SJCRH30 (cell line): Measurements from ENCODE around the gene GDPD5. TPM values are rescaled to one million over a fixed set of nuclear protein-coding genes. Genes with fewer than 3 reads are reported as not detected.

ENCODE experiments used
- DNase-seq, 2 experiments: peaks; one replicate each; pipeline ENCODE4 v3.0.0-alpha.2; 2015 to 2020
- H3K27ac ChIP-seq: fragments of 250-450 bp; sonication (Bioruptor Pico); 2 replicates; pipeline ENCODE4 v1.5.1; 2020; ENCODE audit warnings: mild to moderate bottlenecking, moderate library complexity
- H3K27me3 ChIP-seq: fragments of 250-450 bp; sonication (Bioruptor Pico); 2 replicates; pipeline ENCODE4 v1.5.1; 2020; ENCODE audit warnings: mild to moderate bottlenecking, moderate library complexity
- H3K36me3 ChIP-seq: fragments of 250-450 bp; sonication (Bioruptor Pico); 2 replicates; pipeline ENCODE4 v1.5.1; 2020; ENCODE audit warnings: mild to moderate bottlenecking, moderate library complexity
- H3K4me1 ChIP-seq: fragments of 250-450 bp; sonication (Bioruptor Pico); 2 replicates; pipeline ENCODE4 v1.5.1; 2020; ENCODE audit warnings: mild to moderate bottlenecking, moderate library complexity
- H3K4me3 ChIP-seq: fragments of 250-450 bp; sonication (Bioruptor Pico); 2 replicates; pipeline ENCODE4 v1.5.1; 2020; ENCODE audit warnings: mild to moderate bottlenecking, moderate library complexity
- H3K9me3 ChIP-seq: fragments of 250-450 bp; sonication (Bioruptor Pico); replicated peaks from 2 replicates; pipeline ENCODE4 v1.5.1; 2020; ENCODE audit warnings: mild to moderate bottlenecking, moderate library complexity
- total RNA-seq: library from RNA; depleted of rRNA; stranded (reverse); fragments of >200 nt; shearing (Covaris generic); gene quantifications from 2 replicates; pipeline ENCODE4 v1.2.3, GENCODE V29; 2014

GDPD5 gene
- total RNA-seq, 1 experiment from 2014 or later, result 4.0 TPM

DNA sequence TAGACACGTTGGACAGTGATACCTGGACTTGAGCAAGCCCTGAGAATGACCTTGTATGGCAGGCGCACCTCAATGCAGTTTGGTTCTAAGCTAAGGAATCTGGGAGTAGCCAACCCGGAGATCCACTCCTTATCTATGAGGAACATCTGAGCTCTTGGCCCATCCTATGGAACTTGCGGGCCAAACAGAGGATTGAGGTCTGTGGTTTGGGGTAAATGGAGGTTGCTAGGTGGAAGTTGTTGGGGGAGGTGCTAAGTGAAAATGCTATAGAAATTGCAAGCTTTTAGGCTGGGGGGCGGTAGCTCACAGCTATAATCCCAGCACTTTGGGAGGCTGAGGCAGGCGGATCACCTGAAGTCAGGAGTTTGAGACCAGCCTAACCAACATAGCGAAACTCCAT lies 8.9 kb downstream of the GDPD5 start:
- Histone ChIP-seq H3K9me3 (no peaks in the 10 kb centered on the region), H3K36me3 (no peaks in the 10 kb centered on the region), H3K4me1 (peaks cover 41% of the 10 kb centered on the region), H3K27me3 (no peaks in the 10 kb centered on the region), H3K4me3 (no peak overlapping the region), H3K27ac (no peak overlapping the region)
- no peak for DNase-seq

DNA sequence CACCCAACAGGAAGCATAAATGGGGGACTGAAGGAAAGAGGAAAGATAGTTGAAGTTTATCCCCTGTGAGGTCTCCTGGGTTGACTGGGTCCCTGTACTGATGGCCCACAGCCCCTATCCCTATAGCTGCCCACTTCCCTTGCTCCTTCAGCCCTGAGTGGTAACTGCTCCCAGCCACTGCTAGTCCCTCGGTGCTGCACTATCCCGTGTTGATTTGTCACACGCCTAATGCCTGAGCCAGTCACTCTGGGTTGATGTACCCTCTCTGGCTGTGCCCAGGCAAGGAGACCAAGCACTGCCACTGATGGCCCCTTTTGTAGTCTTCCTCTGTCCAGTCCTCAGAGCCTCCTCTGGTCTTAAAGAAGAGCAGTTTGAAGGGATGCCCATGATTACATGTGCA lies 9.6 kb downstream of the GDPD5 start:
- Histone ChIP-seq H3K4me3 (no peak overlapping the region), H3K4me1 (peaks cover 37% of the 10 kb centered on the region), H3K27me3 (no peaks in the 10 kb centered on the region), H3K27ac (no peak overlapping the region), H3K9me3 (no peaks in the 10 kb centered on the region), H3K36me3 (no peaks in the 10 kb centered on the region)
- no peak for DNase-seq

DNA sequence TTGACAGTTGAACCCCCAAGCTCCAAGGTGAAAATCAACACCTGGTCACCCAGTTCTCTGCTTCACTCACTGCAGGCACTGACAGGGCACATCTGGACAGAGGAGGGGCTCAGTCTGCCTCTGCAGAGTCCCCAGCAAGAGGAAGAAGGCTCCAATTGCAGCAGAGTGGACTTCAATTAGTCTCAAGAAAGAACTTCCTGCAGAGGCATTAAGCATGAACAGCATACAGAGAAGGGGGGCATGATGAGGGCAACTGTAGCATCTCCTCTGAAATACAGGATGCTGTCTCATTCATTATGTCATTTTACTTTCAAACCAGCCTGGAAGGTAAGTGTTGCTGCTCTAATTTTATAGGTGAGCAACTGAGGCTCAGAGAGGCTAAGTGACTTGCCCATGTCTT lies 11.1 kb downstream of the GDPD5 start:
- H3K27ac ChIP-seq, result no peak overlapping the region
- H3K4me3 ChIP-seq, result no peak overlapping the region
- peaks cover 21% of the 10 kb centered on the region for H3K4me1 ChIP-seq
- no peaks in the 10 kb centered on the region for H3K27me3 ChIP-seq
- no peaks in the 10 kb centered on the region for H3K36me3 ChIP-seq
- H3K9me3 ChIP-seq, result no peaks in the 10 kb centered on the region
- DNase-seq, result no peak

DNA sequence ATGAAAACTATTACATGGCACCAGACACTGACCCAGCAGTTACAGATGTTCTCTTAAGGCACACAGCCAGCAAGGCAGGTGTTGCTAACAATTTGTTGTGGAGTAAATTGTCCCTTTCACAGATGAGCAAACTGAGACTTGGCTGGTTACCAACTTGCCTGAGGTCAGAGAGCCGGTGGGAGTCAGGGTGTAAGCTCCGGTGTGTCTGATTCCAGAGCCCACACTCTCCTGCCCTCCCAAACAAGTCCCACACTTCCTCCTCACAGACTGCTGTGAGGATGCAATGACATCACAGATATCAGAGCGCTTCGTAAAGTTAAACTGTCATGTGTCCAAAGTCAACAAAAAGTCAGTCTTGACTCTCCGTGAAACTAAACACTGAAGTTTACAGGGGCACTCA lies 12.5 kb downstream of the GDPD5 start:
- no peaks in the 10 kb centered on the region for H3K36me3 ChIP-seq
- peaks cover 9% of the 10 kb centered on the region for H3K4me1 ChIP-seq
- DNase-seq, result no peak
- no peak overlapping the region for H3K4me3 ChIP-seq
- H3K27ac ChIP-seq, result no peak overlapping the region
- H3K27me3 ChIP-seq, result no peaks in the 10 kb centered on the region
- no peaks in the 10 kb centered on the region for H3K9me3 ChIP-seq

DNA sequence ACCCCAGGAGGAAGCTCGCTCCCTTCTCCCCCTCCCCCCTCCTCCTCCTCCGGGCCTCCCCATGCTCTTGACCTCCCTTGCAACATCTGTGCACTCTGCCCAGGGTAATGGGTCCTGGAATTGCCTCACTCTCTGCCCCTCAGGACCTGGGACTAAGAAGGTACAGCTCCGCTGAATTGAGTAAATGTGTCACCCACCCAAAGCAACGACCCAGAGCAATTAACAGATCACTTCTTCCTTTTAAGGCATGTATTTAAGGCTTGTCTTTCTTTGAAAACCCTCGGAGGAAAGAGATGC lies 15.1 kb downstream of the GDPD5 start:
- no peak for DNase-seq

DNA sequence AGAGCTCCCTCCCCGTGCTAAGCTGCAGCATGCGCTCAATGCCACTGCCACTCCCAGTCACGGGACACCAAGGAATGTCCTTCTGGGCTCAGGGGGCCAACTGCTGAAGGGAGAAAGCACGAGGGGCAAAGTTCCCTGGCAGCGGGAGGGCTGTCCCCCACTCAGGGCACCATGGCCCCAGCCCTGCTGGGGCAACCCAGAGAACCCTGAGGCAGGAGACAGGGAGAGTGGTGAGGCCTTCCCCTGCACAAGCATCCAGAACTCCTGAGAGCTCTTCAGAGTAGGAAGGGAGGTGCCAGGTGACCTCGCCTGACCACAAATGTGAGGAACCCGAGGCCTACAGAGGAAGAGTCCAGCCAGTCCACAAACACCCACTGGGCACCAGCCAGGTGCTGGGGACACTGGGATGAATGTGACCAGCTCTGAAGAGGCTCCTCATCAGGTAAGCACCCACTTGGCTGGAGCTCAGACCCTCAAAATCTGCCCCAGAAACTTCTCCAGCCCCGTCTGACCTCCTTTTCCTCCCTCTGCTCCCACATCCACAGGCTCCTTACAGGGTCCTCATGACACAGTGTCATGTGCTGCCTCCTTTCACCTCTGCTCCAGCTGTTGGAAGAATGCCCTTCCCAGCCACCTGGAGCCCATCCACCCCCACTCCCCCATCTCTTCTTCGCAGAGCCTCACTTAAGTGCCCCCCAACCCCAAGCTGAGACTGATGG lies 15.6 kb downstream of the GDPD5 start:
- peaks cover 16% of the 10 kb centered on the region for H3K4me1 ChIP-seq
- no peak overlapping the region for H3K4me3 ChIP-seq
- H3K36me3 ChIP-seq, result no peaks in the 10 kb centered on the region
- H3K27me3 ChIP-seq, result no peaks in the 10 kb centered on the region
- no peak overlapping the region for H3K27ac ChIP-seq
- H3K9me3 ChIP-seq, result no peaks in the 10 kb centered on the region
- no peak for DNase-seq

More for the DNA sequence above, 15.1 kb downstream of the GDPD5 start:
- no peaks in the 10 kb centered on the region for H3K36me3 ChIP-seq
- H3K9me3 ChIP-seq, result no peaks in the 10 kb centered on the region
- no peak overlapping the region for H3K4me3 ChIP-seq
- peaks cover 13% of the 10 kb centered on the region for H3K4me1 ChIP-seq
- H3K27me3 ChIP-seq, result no peaks in the 10 kb centered on the region
- no peak overlapping the region for H3K27ac ChIP-seq

DNA sequence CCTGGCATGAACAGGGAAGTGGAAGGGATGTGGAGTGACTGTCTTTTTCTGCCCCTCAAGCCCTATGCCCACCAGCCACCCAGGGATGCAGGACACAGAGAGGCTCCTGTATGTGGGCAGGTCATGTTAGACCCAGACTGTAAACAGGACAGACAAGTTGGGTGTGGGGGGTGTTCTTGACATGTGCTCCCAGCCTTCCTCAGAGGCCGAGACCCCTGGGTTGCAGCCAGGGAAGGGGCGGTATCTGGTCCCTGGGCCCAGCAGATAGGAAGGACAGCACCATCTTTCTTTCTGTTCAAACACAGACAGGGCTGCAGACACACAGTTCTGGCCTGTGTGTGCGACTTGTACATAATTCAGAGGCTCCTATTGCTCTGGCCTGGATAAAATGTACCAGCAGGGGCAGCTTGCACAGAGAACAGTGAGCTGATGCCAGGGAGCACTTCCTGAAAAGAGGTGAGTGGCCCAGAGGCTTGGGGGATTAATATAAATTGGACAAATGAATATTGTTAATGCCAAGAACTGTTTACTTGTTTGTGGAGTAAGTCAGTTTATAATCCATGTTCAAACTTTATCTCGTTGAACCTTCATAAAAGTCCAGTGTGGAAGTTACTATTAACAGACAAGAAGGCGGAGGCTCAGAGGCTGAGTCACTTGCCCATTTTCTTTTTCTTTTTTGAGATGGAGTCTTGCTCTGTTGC lies 16.6 kb downstream of the GDPD5 start:
- Histone ChIP-seq H3K4me1 (peaks cover 16% of the 10 kb centered on the region), H3K9me3 (no peaks in the 10 kb centered on the region), H3K27me3 (no peaks in the 10 kb centered on the region), H3K4me3 (no peak overlapping the region), H3K36me3 (no peaks in the 10 kb centered on the region), H3K27ac (no peak overlapping the region)
- DNase-seq, result no peak

DNA sequence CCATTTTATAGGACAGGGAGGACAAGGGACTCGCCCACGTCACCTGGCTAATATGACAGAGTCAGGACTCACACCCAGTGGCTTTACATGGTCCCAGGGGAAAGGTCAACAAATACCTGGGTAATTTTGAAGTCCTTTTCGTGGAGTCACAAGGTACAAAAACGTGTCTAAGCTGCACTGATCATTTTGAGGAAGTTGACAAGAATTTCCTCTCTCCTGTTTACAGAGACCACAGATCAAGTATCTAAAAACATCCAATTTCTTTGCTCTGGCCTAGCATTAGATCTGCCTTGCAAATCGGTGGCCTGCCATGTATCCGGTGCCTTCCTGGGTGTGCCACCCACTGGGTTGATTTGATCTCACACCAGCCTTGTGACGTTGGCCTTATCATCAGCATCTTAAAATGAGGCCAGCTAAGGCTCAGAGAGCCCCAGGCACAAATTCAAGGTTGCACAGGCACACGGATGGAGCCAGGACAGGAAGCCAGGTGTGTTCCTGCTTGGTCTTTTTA lies 17.6 kb downstream of the GDPD5 start:
- no peaks in the 10 kb centered on the region for H3K9me3 ChIP-seq
- no peaks in the 10 kb centered on the region for H3K36me3 ChIP-seq
- H3K4me1 ChIP-seq, result peaks cover 16% of the 10 kb centered on the region
- DNase-seq, result no peak
- no peak overlapping the region for H3K27ac ChIP-seq
- no peaks in the 10 kb centered on the region for H3K27me3 ChIP-seq
- no peak overlapping the region for H3K4me3 ChIP-seq

DNA sequence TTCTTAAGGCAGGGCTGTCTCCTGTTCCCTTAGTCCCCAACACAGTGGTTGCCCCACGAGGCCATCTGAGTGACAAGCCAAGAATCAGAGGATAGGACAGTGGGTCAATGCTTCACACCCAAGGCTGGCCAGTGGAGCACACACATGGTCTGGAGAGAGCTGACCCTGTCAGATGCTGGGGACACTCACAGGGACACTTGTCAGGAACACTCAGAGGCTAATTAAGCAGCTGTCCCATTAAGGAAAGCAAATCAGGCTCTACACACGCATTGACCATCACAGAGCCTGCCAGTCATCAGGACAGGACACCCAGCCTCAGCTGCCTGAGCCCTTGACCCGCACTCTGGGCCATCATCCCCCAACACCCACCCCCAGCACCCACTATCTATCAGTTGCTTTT lies 18.2 kb downstream of the GDPD5 start:
- no peaks in the 10 kb centered on the region for H3K27me3 ChIP-seq
- H3K4me1 ChIP-seq, result peaks cover 16% of the 10 kb centered on the region
- no peak overlapping the region for H3K27ac ChIP-seq
- no peaks in the 10 kb centered on the region for H3K36me3 ChIP-seq
- no peak overlapping the region for H3K4me3 ChIP-seq
- H3K9me3 ChIP-seq, result no peaks in the 10 kb centered on the region
- no peak for DNase-seq

DNA sequence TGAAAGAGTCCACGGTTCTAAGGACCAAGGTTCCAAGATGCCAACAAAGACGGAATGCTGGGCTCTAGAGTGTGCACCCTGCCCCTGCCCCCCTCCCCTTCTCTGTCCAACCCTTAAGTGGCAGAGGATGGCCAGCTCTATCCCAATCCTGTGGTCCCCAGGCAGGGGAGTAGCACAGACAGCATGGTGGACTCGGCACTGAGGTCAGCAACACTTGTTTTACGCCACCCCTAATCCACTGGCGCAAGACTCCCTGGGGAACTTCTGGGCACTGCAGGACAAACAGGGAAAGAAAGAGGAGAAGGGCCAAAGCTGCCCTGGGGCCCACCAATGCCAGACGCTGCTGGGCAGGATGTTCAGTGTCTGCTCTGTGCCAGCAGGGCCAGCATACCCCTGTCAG lies 18.9 kb downstream of the GDPD5 start:
- Histone ChIP-seq H3K27ac (no peak overlapping the region), H3K36me3 (no peaks in the 10 kb centered on the region), H3K4me1 (peaks cover 16% of the 10 kb centered on the region), H3K9me3 (no peaks in the 10 kb centered on the region), H3K4me3 (no peak overlapping the region), H3K27me3 (no peaks in the 10 kb centered on the region)
- DNase-seq, result no peak

DNA sequence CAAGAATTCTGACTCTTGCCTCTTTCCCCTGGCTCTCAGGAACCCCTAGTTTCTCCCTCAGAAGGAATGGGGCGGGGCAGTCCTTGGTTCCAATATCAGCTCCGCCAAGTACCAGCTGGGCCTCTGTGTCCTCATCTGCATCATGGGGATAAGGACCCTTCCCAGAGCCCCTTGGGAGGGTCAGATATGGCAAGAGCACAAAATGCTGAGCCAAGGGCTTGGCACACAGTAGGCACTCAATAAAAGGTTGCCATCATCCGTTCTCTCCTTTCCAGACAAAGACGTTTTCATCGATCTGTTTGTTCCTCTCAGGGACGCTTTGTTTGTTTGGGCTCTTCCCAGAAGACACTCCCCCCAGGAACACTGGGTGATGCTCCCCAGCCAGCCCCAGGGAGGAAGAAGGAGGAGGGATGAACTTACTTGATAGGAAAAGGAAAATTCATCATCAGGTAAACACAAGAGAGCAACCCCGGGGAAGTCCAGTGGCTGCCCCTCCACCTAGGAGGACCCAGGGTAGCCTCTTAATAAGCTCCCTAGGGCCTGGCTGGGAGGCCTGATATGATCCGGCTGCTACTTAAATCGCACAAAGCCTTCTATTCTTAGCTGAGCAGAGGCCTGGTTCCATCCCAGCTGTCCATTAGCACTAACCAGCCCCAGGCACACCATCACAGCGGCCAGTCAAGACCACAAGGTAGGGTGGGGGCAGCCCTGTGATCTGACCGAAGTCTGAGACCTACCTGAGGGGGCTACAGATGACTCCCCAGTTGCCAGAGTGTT lies 19.6 kb downstream of the GDPD5 start:
- Histone ChIP-seq H3K27me3 (no peaks in the 10 kb centered on the region), H3K4me1 (peaks cover 16% of the 10 kb centered on the region), H3K9me3 (no peaks in the 10 kb centered on the region), H3K27ac (peak overlapping the region; percentile 13; the same call in 1 of the 2 replicates), H3K4me3 (no peak overlapping the region), H3K36me3 (no peaks in the 10 kb centered on the region)
- DNase-seq, result peak; percentile 70 to 83

DNA sequence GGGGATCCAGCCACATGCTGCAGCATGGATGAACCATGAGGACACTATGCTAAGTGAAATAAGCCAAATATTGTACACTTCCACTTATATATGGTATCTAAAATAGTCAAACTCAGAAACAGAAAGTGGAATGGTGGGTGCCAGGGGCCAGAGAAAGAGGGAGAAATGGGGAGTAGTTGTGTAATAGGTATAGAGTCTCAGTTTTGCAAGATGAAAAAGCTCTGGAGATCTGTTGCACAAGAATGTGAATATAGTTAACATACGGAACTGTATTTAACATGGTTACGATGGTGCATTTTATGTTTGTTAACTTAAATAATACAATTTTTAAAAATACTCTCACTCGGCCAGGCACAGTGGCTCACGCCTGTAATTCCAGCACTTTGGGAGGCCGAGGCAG lies 21.2 kb downstream of the GDPD5 start:
- Histone ChIP-seq H3K27me3 (no peaks in the 10 kb centered on the region), H3K36me3 (no peaks in the 10 kb centered on the region), H3K4me1 (peaks cover 16% of the 10 kb centered on the region), H3K4me3 (no peak overlapping the region), H3K9me3 (no peaks in the 10 kb centered on the region), H3K27ac (no peak overlapping the region)
- DNase-seq, result no peak

DNA sequence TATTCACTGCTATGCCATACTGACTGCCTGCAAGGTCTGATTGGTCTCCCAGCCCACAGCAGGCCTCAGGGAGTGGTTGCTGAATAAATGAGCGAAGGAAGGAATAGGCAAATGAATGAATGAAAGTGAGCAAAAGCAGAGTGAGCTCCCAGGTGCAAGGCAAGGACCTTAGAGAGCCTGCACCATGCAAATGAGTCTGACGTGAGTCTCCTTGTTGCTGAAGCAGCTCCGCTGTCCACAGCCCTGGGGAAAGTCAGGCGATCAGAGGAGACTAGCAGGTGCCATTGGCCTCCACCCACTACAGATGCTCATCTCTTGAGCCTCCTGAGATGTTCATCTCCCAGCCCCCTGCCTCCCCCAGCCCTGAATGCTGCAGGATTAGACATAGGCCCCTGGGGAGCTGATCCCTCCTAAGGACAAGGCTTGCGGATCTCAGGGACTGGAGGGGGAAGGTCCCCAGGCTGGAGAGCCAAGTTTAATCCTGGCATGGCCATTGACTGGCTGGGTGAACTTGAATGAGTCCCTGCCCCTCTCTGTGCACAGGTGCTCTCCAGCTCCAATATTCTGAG lies 22.1 kb downstream of the GDPD5 start:
- Histone ChIP-seq H3K27me3 (no peaks in the 10 kb centered on the region), H3K4me3 (no peak overlapping the region), H3K4me1 (peaks cover 16% of the 10 kb centered on the region), H3K9me3 (no peaks in the 10 kb centered on the region), H3K27ac (no peak overlapping the region), H3K36me3 (no peaks in the 10 kb centered on the region)
- DNase-seq, result no peak

DNA sequence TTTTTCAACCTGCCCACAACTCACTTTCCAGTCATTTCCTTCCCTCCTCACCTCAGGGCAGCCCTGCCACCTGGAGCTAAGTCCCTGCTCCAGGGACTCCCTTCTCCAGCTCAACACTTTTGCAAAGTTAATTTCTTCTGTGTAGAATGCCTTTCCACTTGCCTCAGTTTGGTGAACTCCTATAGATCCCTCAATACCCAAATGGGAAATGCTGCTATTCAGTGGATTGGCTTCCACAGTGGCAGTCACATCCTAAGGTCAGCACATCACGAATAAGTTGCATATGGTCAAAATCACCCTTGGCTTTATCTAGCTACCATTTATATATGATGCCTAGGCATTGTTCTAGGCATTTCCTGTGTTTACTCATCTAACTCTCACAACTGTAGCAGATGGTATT lies 23.6 kb downstream of the GDPD5 start:
- DNase-seq, result no peak
- H3K4me1 ChIP-seq, result peaks cover 16% of the 10 kb centered on the region
- H3K4me3 ChIP-seq, result no peak overlapping the region
- no peaks in the 10 kb centered on the region for H3K27me3 ChIP-seq
- H3K36me3 ChIP-seq, result no peaks in the 10 kb centered on the region
- no peaks in the 10 kb centered on the region for H3K9me3 ChIP-seq
- no peak overlapping the region for H3K27ac ChIP-seq

DNA sequence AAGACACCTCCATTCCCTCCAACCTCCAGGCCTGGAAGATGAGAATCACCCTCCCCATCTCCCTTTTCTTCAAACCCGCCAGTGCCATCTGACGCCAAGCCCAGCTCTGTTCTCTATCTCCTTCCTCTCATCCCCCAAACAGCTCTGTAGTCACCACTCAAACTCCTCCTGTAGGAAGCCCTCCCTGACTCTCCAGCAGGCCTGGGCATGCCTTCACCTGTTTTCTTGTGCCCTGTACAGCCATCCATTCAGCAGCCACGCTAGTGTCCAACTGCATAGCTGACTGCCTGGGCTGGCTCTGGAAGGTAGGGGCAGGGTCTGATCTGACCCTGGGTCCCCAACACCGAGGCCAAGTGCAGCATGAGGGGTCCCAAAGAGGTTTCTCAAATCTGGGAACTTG lies 25.0 kb downstream of the GDPD5 start:
- no peak for DNase-seq
- no peaks in the 10 kb centered on the region for H3K36me3 ChIP-seq
- no peak overlapping the region for H3K27ac ChIP-seq
- H3K4me1 ChIP-seq, result peaks cover 4% of the 10 kb centered on the region
- no peaks in the 10 kb centered on the region for H3K9me3 ChIP-seq
- no peaks in the 10 kb centered on the region for H3K27me3 ChIP-seq
- H3K4me3 ChIP-seq, result no peak overlapping the region
